Urinary bladder (tissue), 4 donors: ENCODE measurements around the gene PIGT. TPM values are rescaled to one million over a fixed set of nuclear protein-coding genes. Genes with fewer than 3 reads are reported as not detected.
A peak's percentile ranks its signal among the peaks of the same experiment; 100 is the strongest.

Experiments
- DNase-seq: peaks from one replicate; pipeline ENCODE4 v3.0.0-alpha.2; 2015; ENCODE audit errors: extremely low spot score
- H3K27ac ChIP-seq: one replicate; pipeline ENCODE4 v1.5.1; 2013; ENCODE audit warnings: low read depth, mild to moderate bottlenecking, moderate library complexity
- H3K36me3 ChIP-seq: one replicate; pipeline ENCODE4 v1.6.1; 2013; ENCODE audit warnings: mild to moderate bottlenecking, moderate library complexity; ENCODE audit not compliant: insufficient read depth
- H3K4me1 ChIP-seq: one replicate; pipeline ENCODE4 v1.6.1; 2013; ENCODE audit warnings: mild to moderate bottlenecking, moderate library complexity; ENCODE audit not compliant: insufficient read depth
- H3K4me3 ChIP-seq: one replicate; pipeline ENCODE4 v1.5.1; 2013; ENCODE audit warnings: low read depth, low read length
- WGBS: extraction: QIAGEN DNeasy Blood & Tissue Kit; methylation state at CpG from one replicate; pipeline ENCODE4 v1.1.7; 2013; 5-methylcytosine and 5-hydroxymethylcytosine counted together
- polyA plus RNA-seq: library from polyadenylated mRNA; stranded (reverse); fragments of 200-250 nt; gene quantifications from one replicate; pipeline ENCODE4 v1.2.3, GENCODE V29; 2013
- total RNA-seq: library from RNA; depleted of rRNA; stranded (reverse); fragments of >200 nt; gene quantifications from one replicate; pipeline ENCODE4 v1.2.3, GENCODE V29; 2014
- donor health status: healthy with polysubstance abuse.
- donor health status: healthy.

PIGT gene
- total RNA-seq (30.5 TPM), polyA plus RNA-seq (121 TPM)

- under 1% methylated on average over 52 of the region's 52 CpGs for WGBS
- Histone ChIP-seq H3K36me3 (peaks cover 7% of the 10 kb centered on the region), H3K4me1 (no peaks in the 10 kb centered on the region), H3K4me3 (peak within 1 kb of the TSS; percentile 99), H3K27ac (peak within 1 kb of the TSS; percentile 69)
- DNase-seq, result peak; percentile 68
Measured at GRCh38 chr20:45415822-45416637, at the start of gene PIGT. Gene PIGT, plus strand, starts transcription at chr20:45416141. Its CDS starts 16 bp downstream, at chr20:45416157.

- H3K4me3 ChIP-seq, result no peak overlapping the region
- H3K36me3 ChIP-seq, result peaks cover 3% of the 10 kb centered on the region
Measured at GRCh38 chr20:45366192-45366591, 49.7 kb upstream of the PIGT start.

GRCh38 chr20:45366631-45367030, 49.3 kb upstream of the PIGT start:
- no peak overlapping the region for H3K4me3 ChIP-seq
- H3K4me1 ChIP-seq, result peaks cover 1% of the 10 kb centered on the region
- WGBS, result 82% methylated on average over 11 of the region's 11 CpGs
- peaks cover 3% of the 10 kb centered on the region for H3K36me3 ChIP-seq
- no peak for DNase-seq
- no peak overlapping the region for H3K27ac ChIP-seq

More at GRCh38 chr20:45366192-45366591, 49.7 kb upstream of the PIGT start:
- Histone ChIP-seq H3K4me1 (peaks cover 1% of the 10 kb centered on the region), H3K27ac (no peak overlapping the region)
- 83% methylated on average over 1 of the region's 1 CpG for WGBS
- no peak for DNase-seq

- Histone ChIP-seq H3K4me3 (no peak overlapping the region), H3K36me3 (peaks cover 3% of the 10 kb centered on the region), H3K4me1 (peaks cover 1% of the 10 kb centered on the region), H3K27ac (no peak overlapping the region)
- no peak for DNase-seq
Measured at GRCh38 chr20:45367126-45367525, 48.8 kb upstream of the PIGT start.

- H3K27ac ChIP-seq, result no peak overlapping the region
- 72% methylated on average over 6 of the region's 6 CpGs for WGBS
- no peak overlapping the region for H3K4me3 ChIP-seq
- no peak for DNase-seq
- H3K36me3 ChIP-seq, result peaks cover 3% of the 10 kb centered on the region
- no peaks in the 10 kb centered on the region for H3K4me1 ChIP-seq
Measured at GRCh38 chr20:45368221-45368980, 47.5 kb upstream of the PIGT start.

- WGBS, result 91% methylated on average over 3 of the region's 3 CpGs
- H3K27ac ChIP-seq, result no peak overlapping the region
- no peaks in the 10 kb centered on the region for H3K4me1 ChIP-seq
- H3K36me3 ChIP-seq, result peaks cover 3% of the 10 kb centered on the region
- H3K4me3 ChIP-seq, result no peak overlapping the region
- no peak for DNase-seq
Measured at GRCh38 chr20:45370571-45371160, 45.3 kb upstream of the PIGT start.

- Histone ChIP-seq H3K36me3 (peaks cover 3% of the 10 kb centered on the region), H3K4me1 (no peaks in the 10 kb centered on the region), H3K27ac (no peak overlapping the region), H3K4me3 (no peak overlapping the region)
- WGBS, result 84% methylated on average over 10 of the region's 10 CpGs
- no peak for DNase-seq
Measured at GRCh38 chr20:45372241-45372640, 43.7 kb upstream of the PIGT start.

GRCh38 chr20:45372646-45373352, 43.1 kb upstream of the PIGT start:
- Histone ChIP-seq H3K4me3 (no peak overlapping the region), H3K27ac (no peak overlapping the region), H3K4me1 (no peaks in the 10 kb centered on the region), H3K36me3 (peaks cover 2% of the 10 kb centered on the region)
- WGBS, result 37% methylated on average over 30 of the region's 30 CpGs
- DNase-seq, result no peak

- H3K4me1 ChIP-seq, result no peaks in the 10 kb centered on the region
- H3K4me3 ChIP-seq, result peak overlapping the region; percentile 37
- WGBS, result 9% methylated on average over 38 of the region's 38 CpGs
- H3K36me3 ChIP-seq, result no peaks in the 10 kb centered on the region
- DNase-seq, result peak; percentile 46
- H3K27ac ChIP-seq, result no peak overlapping the region
Measured at GRCh38 chr20:45373353-45374100, 42.4 kb upstream of the PIGT start.

- no peaks in the 10 kb centered on the region for H3K36me3 ChIP-seq
- peak overlapping the region; percentile 37 for H3K4me3 ChIP-seq
- DNase-seq, result no peak
- no peak overlapping the region for H3K27ac ChIP-seq
- H3K4me1 ChIP-seq, result no peaks in the 10 kb centered on the region
- 62% methylated on average over 9 of the region's 9 CpGs for WGBS
Measured at GRCh38 chr20:45374101-45374467, 41.9 kb upstream of the PIGT start.

- Histone ChIP-seq H3K4me1 (no peaks in the 10 kb centered on the region), H3K4me3 (no peak overlapping the region), H3K36me3 (no peaks in the 10 kb centered on the region), H3K27ac (no peak overlapping the region)
- WGBS, result 93% methylated on average over 14 of the region's 14 CpGs
- no peak for DNase-seq
Measured at GRCh38 chr20:45374966-45375365, 41.0 kb upstream of the PIGT start.

GRCh38 chr20:45377269-45377668, 38.7 kb upstream of the PIGT start:
- H3K4me3 ChIP-seq, result no peak overlapping the region
- H3K27ac ChIP-seq, result no peak overlapping the region
- no peaks in the 10 kb centered on the region for H3K4me1 ChIP-seq
- no peaks in the 10 kb centered on the region for H3K36me3 ChIP-seq
- DNase-seq, result no peak
- 77% methylated on average over 11 of the region's 11 CpGs for WGBS

- WGBS, result 91% methylated on average over 1 of the region's 1 CpG
- H3K36me3 ChIP-seq, result no peaks in the 10 kb centered on the region
- no peak within 1 kb of the TSS for H3K4me3 ChIP-seq
- no peaks in the 10 kb centered on the region for H3K4me1 ChIP-seq
- no peak within 1 kb of the TSS for H3K27ac ChIP-seq
- no peak for DNase-seq
Measured at GRCh38 chr20:45378191-45378590, 37.8 kb upstream of the PIGT start, which contains the start of gene TP53TG5. Gene TP53TG5, minus strand, starts transcription at chr20:45378325. Its CDS starts 89 bp downstream, at chr20:45378236.
